Keratinocyte (primary cell): ENCODE results near the gene OPN1MW2.
"Not testable (repeated sequence)": the region's sequence is repeated elsewhere in the genome, so short reads cannot be mapped to it uniquely, and the experiment has no call there.

Source experiments
- EZH2 ChIP-seq: IDR thresholded peaks from one replicate; pipeline ENCODE4 v1.6.1; 2012; ENCODE audit warnings: inconsistent platforms, mild to moderate bottlenecking, low read length, moderate library complexity
- TF ChIP-seq, protein P1 (sequence below), 3 experiments: IDR thresholded peaks in 1 of 3; conservative IDR thresholded peaks in 1 of 3; optimal IDR thresholded peaks in 1 of 3; 2 replicates in 2 of 3; 3 replicates in 1 of 3; pipeline versions ENCODE3 to v1.5.1; 2011; ENCODE audit warnings: low read length in 3 of 3, mild to moderate bottlenecking in 3 of 3, moderate library complexity in 2 of 3, control low read depth in 1 of 3, inconsistent platforms in 1 of 3; ENCODE audit not compliant: insufficient read depth in 2 of 3; ENCODE audit errors: extremely low read depth in 1 of 3

DNA sequence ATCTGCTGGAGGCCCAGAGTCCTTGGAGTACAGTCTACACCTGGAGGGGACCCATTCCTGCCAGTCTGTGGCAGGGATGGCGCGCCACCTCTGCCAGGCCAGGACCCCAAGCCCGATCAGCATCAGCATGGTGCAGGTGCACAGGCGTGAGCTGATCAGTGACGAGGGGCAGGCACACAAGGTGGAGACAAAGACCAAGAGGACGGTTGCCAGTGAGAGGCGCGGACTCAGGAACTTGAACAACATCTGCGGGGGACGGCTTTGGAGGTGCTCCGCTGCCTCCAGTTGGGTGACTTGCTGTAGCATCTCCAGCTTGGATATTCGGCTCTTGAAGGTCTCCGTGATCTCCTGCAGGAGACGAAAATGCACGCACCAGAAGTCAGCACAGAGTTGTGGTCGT is 14.1 kb downstream of the OPN1MW2 start:
- TF ChIP-seq, protein P1, sequence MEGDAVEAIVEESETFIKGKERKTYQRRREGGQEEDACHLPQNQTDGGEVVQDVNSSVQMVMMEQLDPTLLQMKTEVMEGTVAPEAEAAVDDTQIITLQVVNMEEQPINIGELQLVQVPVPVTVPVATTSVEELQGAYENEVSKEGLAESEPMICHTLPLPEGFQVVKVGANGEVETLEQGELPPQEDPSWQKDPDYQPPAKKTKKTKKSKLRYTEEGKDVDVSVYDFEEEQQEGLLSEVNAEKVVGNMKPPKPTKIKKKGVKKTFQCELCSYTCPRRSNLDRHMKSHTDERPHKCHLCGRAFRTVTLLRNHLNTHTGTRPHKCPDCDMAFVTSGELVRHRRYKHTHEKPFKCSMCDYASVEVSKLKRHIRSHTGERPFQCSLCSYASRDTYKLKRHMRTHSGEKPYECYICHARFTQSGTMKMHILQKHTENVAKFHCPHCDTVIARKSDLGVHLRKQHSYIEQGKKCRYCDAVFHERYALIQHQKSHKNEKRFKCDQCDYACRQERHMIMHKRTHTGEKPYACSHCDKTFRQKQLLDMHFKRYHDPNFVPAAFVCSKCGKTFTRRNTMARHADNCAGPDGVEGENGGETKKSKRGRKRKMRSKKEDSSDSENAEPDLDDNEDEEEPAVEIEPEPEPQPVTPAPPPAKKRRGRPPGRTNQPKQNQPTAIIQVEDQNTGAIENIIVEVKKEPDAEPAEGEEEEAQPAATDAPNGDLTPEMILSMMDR (optimal IDR thresholded peaks at IDR 0.05 in 1 of 3, IDR thresholded peaks at IDR 0.05 in 1 of 3, conservative IDR thresholded peaks at IDR 0.05 in 1 of 3; ENCODE audit: extremely low read depth in 1 of 3, insufficient read depth in 2 of 3, low read length in 3 of 3): not testable (repeated sequence)
- TF ChIP-seq EZH2: not testable (repeated sequence)
